HepG2 (cell line): ENCODE measurements around the gene ZMYND19. TPM values are rescaled to one million over a fixed set of nuclear protein-coding genes. Genes with fewer than 3 reads are reported as not detected.
A peak's percentile ranks its signal among the peaks of the same experiment; 100 is the strongest.

Experiments used
- ATAC-seq: fragments of 200-7000 bp; cut with Tn5 transposase; 3 replicates; pipeline ENCODE4 v1.9.1; 2020; ENCODE audit warnings: mild to moderate bottlenecking, moderate library complexity
- BruUV-seq: library from RNA; stranded (reverse); fragments of 400-500 nt; replicated peaks from 2 replicates; lab custom pipeline; 2021; lab: Mats Ljungman, UMichigan
- CTCF ChIA-PET: fragments of 300-600 bp; formaldehyde crosslinking; extraction: SDS; loops from one replicate; lab custom pipeline; 2021; ENCODE audit warnings: low total read pairs, inconsistent platforms, low intra/inter-chr PET ratio; lab: Yijun Ruan, JAX
- POLR2A ChIA-PET: fragments of 350-600 bp; sonication (Branson Sonifier 250); formaldehyde crosslinking; loops from one replicate; lab custom pipeline; 2020; ENCODE audit warnings: antibody characterized with exemption, inconsistent platforms; lab: Yijun Ruan, JAX
- DNase-seq: peaks from one replicate; pipeline ENCODE4 v3.0.0-alpha.2; 2015; ENCODE audit warnings: low spot score
- FAIRE-seq: peaks from 3 replicates; lab custom pipeline; 2011; peaks lifted over from hg19 to GRCh38; lab: Jason Lieb, UNC
- H2AFZ ChIP-seq: one replicate; pipeline ENCODE4 v1.6.1; 2011; ENCODE audit warnings: low read length, inconsistent platforms
- H3K27ac ChIP-seq: fragments of 300-600 bp; 3 replicates; pipeline ENCODE4 v1.8.0; 2011; ENCODE audit warnings: mixed run types, mild to moderate bottlenecking, mixed read lengths, low read length, inconsistent platforms; ENCODE audit not compliant: insufficient read depth; ENCODE audit errors: extremely low read length
- H3K27me3 ChIP-seq, 2 experiments: fragments of 200-600 bp in 1 of 2; 2 replicates in 1 of 2; 3 replicates in 1 of 2; pipeline versions ENCODE4 v1.6.0 to v1.8.0; 2011; ENCODE audit warnings: low read length in 2 of 2, mild to moderate bottlenecking in 2 of 2, moderate library complexity in 2 of 2, inconsistent platforms in 1 of 2; ENCODE audit not compliant: insufficient read depth in 2 of 2, control insufficient read depth in 1 of 2
- H3K36me3 ChIP-seq, 2 experiments: fragments of 200-600 bp in 1 of 2; replicated peaks in 1 of 2; 2 replicates in 1 of 2; 3 replicates in 1 of 2; pipeline versions ENCODE4 v1.5.1 to v1.8.0; 2011; ENCODE audit warnings: low read length in 2 of 2, inconsistent platforms in 1 of 2; ENCODE audit not compliant: insufficient read depth in 2 of 2, control insufficient read depth in 1 of 2
- H3K4me1 ChIP-seq: 2 replicates; pipeline ENCODE4 v1.5.1; 2012; ENCODE audit warnings: low read length, inconsistent platforms; ENCODE audit not compliant: insufficient read depth
- H3K4me2 ChIP-seq: 2 replicates; pipeline ENCODE4 v1.6.0; 2011; ENCODE audit warnings: low read depth, low read length, inconsistent platforms
- H3K4me3 ChIP-seq, 3 experiments: fragments of 200-600 bp in 1 of 3; sonication (generic), shearing (Covaris generic) in 1 of 3; replicated peaks in 1 of 3; 2 replicates each; pipeline ENCODE4 v1.5.1; 2011 to 2016; ENCODE audit warnings: low read length in 3 of 3, inconsistent platforms in 2 of 3, low read depth in 2 of 3, mild to moderate bottlenecking in 2 of 3, control low read depth in 1 of 3, mixed read lengths in 1 of 3; ENCODE audit not compliant: insufficient read depth in 1 of 3
- H3K79me2 ChIP-seq: one replicate; pipeline ENCODE4 v1.6.1; 2011; ENCODE audit warnings: low read length, inconsistent platforms; ENCODE audit not compliant: insufficient read depth
- H3K9ac ChIP-seq: 2 replicates; pipeline ENCODE4 v1.6.0; 2011; ENCODE audit warnings: mild to moderate bottlenecking, low read depth, low read length, inconsistent platforms; ENCODE audit not compliant: insufficient read depth
- H3K9me3 ChIP-seq: 2 replicates; pipeline ENCODE4 v1.5.1; 2012; ENCODE audit warnings: mild to moderate bottlenecking, low read length
- H4K20me1 ChIP-seq: 2 replicates; pipeline ENCODE4 v1.6.0; 2011; ENCODE audit warnings: inconsistent platforms, mild to moderate bottlenecking, low read length, moderate library complexity; ENCODE audit not compliant: insufficient read depth
- ARID4A ChIP-seq: sonication (generic); formaldehyde crosslinking; IDR thresholded peaks from 2 replicates; pipeline ENCODE4 v1.5.0; 2020; ENCODE audit warnings: mild to moderate bottlenecking, missing genetic modification reagents, borderline replicate concordance
- ATRX ChIP-seq: sonication (generic); formaldehyde crosslinking; IDR thresholded peaks from 2 replicates; pipeline ENCODE4 v1.4.0; 2020; ENCODE audit warnings: missing genetic modification reagents, borderline replicate concordance
- HNRNPLL ChIP-seq: fragments of 200-400 bp; formaldehyde crosslinking; IDR thresholded peaks from 2 replicates; pipeline ENCODE4 v1.6.1; 2017; ENCODE audit warnings: mild to moderate bottlenecking, low read depth, low read length; ENCODE audit not compliant: poor library complexity, severe bottlenecking
- HOMEZ ChIP-seq: IDR thresholded peaks from 2 replicates; pipeline ENCODE4 v1.6.1; 2016; ENCODE audit warnings: low read depth
- NFYB ChIP-seq: sonication (generic); formaldehyde crosslinking; IDR thresholded peaks from 2 replicates; pipeline ENCODE4 v1.4.0; 2020; ENCODE audit warnings: missing genetic modification reagents
- POGK ChIP-seq: sonication (generic); formaldehyde crosslinking; conservative IDR thresholded peaks from 2 replicates; pipeline ENCODE4 v1.8.0; 2022; ENCODE audit warnings: mild to moderate bottlenecking, moderate library complexity, missing genetic modification reagents
- RARG ChIP-seq: sonication (generic); formaldehyde crosslinking; IDR thresholded peaks from 2 replicates; pipeline ENCODE4 v1.4.0; 2020; ENCODE audit warnings: low read depth, mild to moderate bottlenecking, missing genetic modification reagents
- TBX2 ChIP-seq: sonication (generic); formaldehyde crosslinking; IDR thresholded peaks from 2 replicates; pipeline ENCODE4 v1.5.0; 2020; ENCODE audit warnings: missing genetic modification reagents, mild to moderate bottlenecking, borderline replicate concordance
- ZBTB33 ChIP-seq: sonication (generic); formaldehyde crosslinking; IDR thresholded peaks from 2 replicates; pipeline ENCODE4 v1.4.0; 2020; ENCODE audit warnings: missing genetic modification reagents
- WGBS: methylation state at CpG from one replicate; pipeline ENCODE4 v1.1.6; 2017; ENCODE audit warnings: low lambda C conversion rate; 5-methylcytosine and 5-hydroxymethylcytosine counted together
- in situ Hi-C: cut with HindIII; loops from 2 replicates; pipeline ENCODE4 v1.10.0; 2017; ENCODE audit warnings: low pct_unique_long_range_greater_than_20kb; ENCODE audit not compliant: extremely low pct_ligation_motif_present
- intact Hi-C: fragments of 100-400 bp; cut with micrococcal nuclease; formaldehyde crosslinking; loops from one replicate; pipeline ENCODE4 v1.10.0; 2022; ENCODE audit not compliant: unreplicated experiment
- polyA plus RNA-seq, 8 experiments: library from polyadenylated mRNA; depleted of rRNA in 3 of 8; stranded (reverse) in 7 of 8; unstranded in 1 of 8; fragments of >200 nt; fragmentation: Illumina TruSeq in 4 of 8; extraction: Trizol in 4 of 8; gene quantifications; 2 replicates each; pipeline versions ENCODE4 v1.2.1 to v1.2.3, GENCODE V29; 2011 to 2016; ENCODE audit warnings: low read depth in 4 of 8, missing spikeins in 1 of 8, mixed read lengths in 1 of 8; ENCODE audit not compliant: insufficient read depth in 1 of 8
- total RNA-seq, 5 experiments: library from RNA; depleted of rRNA; stranded (reverse); fragments of >200 nt; fragmentation: Illumina TruSeq; extraction: Trizol; gene quantifications; 2 replicates each; pipeline ENCODE4 v1.2.3, GENCODE V29; 2016; ENCODE audit warnings: low read depth in 1 of 5

The ZMYND19 gene
- total and polyA plus RNA-seq, 2 of the 13 experiments (the other 11 are each of a cell fraction or from before 2014, with no cell fraction given): 21.3 to 38.7 TPM

GRCh38 chr9:137610944-137611343 lies 20.6 kb upstream of the ZMYND19 start:
- no peaks in the 10 kb centered on the region for H3K9me3 ChIP-seq

More at GRCh38 chr9:137610944-137611343, 20.6 kb upstream of the ZMYND19 start:
- DNase-seq (no peak), ATAC-seq (no peak), FAIRE-seq (no peak)
- CTCF ChIA-PET: no interaction called here
- Histone ChIP-seq H3K27me3 (no peaks in the 10 kb centered on the region), H3K9ac (no peak overlapping the region), H3K4me2 (no peak overlapping the region), H3K79me2 (peaks cover 31% of the 10 kb centered on the region), H3K27ac (no peak overlapping the region), H3K4me1 (peaks cover 52% of the 10 kb centered on the region), H3K36me3 (peaks cover 1 to 13% of the 10 kb centered on the region in 2 experiments; a peak in 3 of 5 replicates), H4K20me1 (peaks cover 2% of the 10 kb centered on the region; the same call in 1 of the 2 replicates), H2AFZ (no peak overlapping the region), H3K4me3 (no peak overlapping the region)
- 88% methylated on average over 3 of the region's 6 CpGs for WGBS
- intact Hi-C loops (no loop called here), in situ Hi-C loops (no loop called here)
- TF ChIP-seq ATRX (CRISPR knock-in tag) (no peak), ZBTB33 (CRISPR knock-in tag) (0 out of 2 replicates have a peak, but pooled peaks have one; percentile 14), HOMEZ (CRISPR knock-in tag) (no peak), HNRNPLL (no peak), POGK (CRISPR knock-in tag) (no peak), TBX2 (CRISPR knock-in tag) (no peak), ARID4A (CRISPR knock-in tag) (0 out of 2 replicates have a peak, but pooled peaks have one; percentile 2), NFYB (CRISPR knock-in tag) (no peak), RARG (CRISPR knock-in tag) (no peak)
- POLR2A ChIA-PET: no interaction called here
- no TSS peak for BruUV-seq
